ENCODE measurements around the gene DOCK9.

GRCh38 chr13:98873377-98874028 is 104.4 kb downstream of the DOCK9 start:
- TF ChIP-seq CREB1 (IDR thresholded peaks at IDR 0.05; ENCODE audit: low read depth) (no peak), EP300 (IDR thresholded peaks at IDR 0.05; ENCODE audit: borderline replicate concordance) (no peak), ZBTB7A (IDR thresholded peaks at IDR 0.05; ENCODE audit: low read depth) (no peak), CEBPB (IDR thresholded peaks at IDR 0.05) (no peak), TCF12 (IDR thresholded peaks at IDR 0.05; ENCODE audit: low read depth) (no peak), TAF1 (IDR thresholded peaks at IDR 0.05; ENCODE audit: low read depth) (no peak), FOXM1 (IDR thresholded peaks at IDR 0.05; ENCODE audit: borderline replicate concordance, low read depth) (no peak), YY1 (IDR thresholded peaks at IDR 0.05; ENCODE audit: low read depth) (no peak), EGR1 (IDR thresholded peaks at IDR 0.05) (no peak)
- TF ChIP-seq, protein P1, sequence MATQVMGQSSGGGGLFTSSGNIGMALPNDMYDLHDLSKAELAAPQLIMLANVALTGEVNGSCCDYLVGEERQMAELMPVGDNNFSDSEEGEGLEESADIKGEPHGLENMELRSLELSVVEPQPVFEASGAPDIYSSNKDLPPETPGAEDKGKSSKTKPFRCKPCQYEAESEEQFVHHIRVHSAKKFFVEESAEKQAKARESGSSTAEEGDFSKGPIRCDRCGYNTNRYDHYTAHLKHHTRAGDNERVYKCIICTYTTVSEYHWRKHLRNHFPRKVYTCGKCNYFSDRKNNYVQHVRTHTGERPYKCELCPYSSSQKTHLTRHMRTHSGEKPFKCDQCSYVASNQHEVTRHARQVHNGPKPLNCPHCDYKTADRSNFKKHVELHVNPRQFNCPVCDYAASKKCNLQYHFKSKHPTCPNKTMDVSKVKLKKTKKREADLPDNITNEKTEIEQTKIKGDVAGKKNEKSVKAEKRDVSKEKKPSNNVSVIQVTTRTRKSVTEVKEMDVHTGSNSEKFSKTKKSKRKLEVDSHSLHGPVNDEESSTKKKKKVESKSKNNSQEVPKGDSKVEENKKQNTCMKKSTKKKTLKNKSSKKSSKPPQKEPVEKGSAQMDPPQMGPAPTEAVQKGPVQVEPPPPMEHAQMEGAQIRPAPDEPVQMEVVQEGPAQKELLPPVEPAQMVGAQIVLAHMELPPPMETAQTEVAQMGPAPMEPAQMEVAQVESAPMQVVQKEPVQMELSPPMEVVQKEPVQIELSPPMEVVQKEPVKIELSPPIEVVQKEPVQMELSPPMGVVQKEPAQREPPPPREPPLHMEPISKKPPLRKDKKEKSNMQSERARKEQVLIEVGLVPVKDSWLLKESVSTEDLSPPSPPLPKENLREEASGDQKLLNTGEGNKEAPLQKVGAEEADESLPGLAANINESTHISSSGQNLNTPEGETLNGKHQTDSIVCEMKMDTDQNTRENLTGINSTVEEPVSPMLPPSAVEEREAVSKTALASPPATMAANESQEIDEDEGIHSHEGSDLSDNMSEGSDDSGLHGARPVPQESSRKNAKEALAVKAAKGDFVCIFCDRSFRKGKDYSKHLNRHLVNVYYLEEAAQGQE (IDR thresholded peaks at IDR 0.05; ENCODE audit: low read depth): no peak
